HL-60 (cell line): ENCODE results near the gene ANKS1B.

ENCODE experiments used
- CTCF ChIP-seq: IDR thresholded peaks from one replicate; pipeline ENCODE4 v1.5.1; 2011; ENCODE audit warnings: low read length, control low read depth, inconsistent platforms; ENCODE audit not compliant: insufficient read depth
- GABPA ChIP-seq: IDR thresholded peaks from 2 replicates; pipeline ENCODE4 v1.6.1; 2012; ENCODE audit warnings: low read depth
- REST ChIP-seq: IDR thresholded peaks from 2 replicates; pipeline ENCODE4 v1.6.1; 2012; ENCODE audit warnings: low read depth; ENCODE audit not compliant: insufficient replicate concordance
- SPI1 ChIP-seq: IDR thresholded peaks from 2 replicates; pipeline ENCODE4 v1.6.1; 2012; ENCODE audit warnings: low read depth, mild to moderate bottlenecking, borderline replicate concordance

- TF ChIP-seq SPI1 (no peak), GABPA (no peak), REST (no peak), CTCF (no peak)
These were observed 1185.5 kb downstream of the ANKS1B start for GRCh38 chr12:98799146-98799810.
